Neural cell (in vitro differentiated cells): Measurements from ENCODE around the gene TMEM244. TPM values are rescaled to one million over a fixed set of nuclear protein-coding genes. Genes with fewer than 3 reads are reported as not detected.

Source experiments
- H2AFZ ChIP-seq: fragments of 200-600, 300-800 bp; sonication (generic), shearing (Covaris generic); 2 replicates; pipeline ENCODE4 v1.6.0; 2014; ENCODE audit warnings: low read depth, mild to moderate bottlenecking, antibody characterized with exemption, low read length, moderate library complexity
- H3F3A ChIP-seq: fragments of 200-600 bp; shearing (Covaris generic); 2 replicates; pipeline ENCODE4 v1.6.1; 2016; ENCODE audit warnings: mild to moderate bottlenecking, moderate library complexity, mixed read lengths, antibody characterized with exemption, low read length; ENCODE audit not compliant: insufficient read depth, poor library complexity, severe bottlenecking
- H3K27ac ChIP-seq: fragments of 200-600, 300-800 bp; sonication (generic), shearing (Covaris generic); 2 replicates; pipeline ENCODE4 v1.5.1; 2014; ENCODE audit warnings: mild to moderate bottlenecking, low read length, moderate library complexity
- H3K27me3 ChIP-seq: fragments of 300-800, 200-600 bp; sonication (generic), shearing (Covaris generic); 2 replicates; pipeline ENCODE4 v1.6.0; 2014; ENCODE audit warnings: mild to moderate bottlenecking, low read depth, low read length, moderate library complexity; ENCODE audit not compliant: insufficient read depth
- H3K36me3 ChIP-seq: fragments of 300-800, 200-600 bp; sonication (generic), shearing (Covaris generic); 2 replicates; pipeline ENCODE4 v1.5.1; 2014; ENCODE audit warnings: mild to moderate bottlenecking, antibody characterized with exemption, low read length, moderate library complexity; ENCODE audit not compliant: insufficient read depth
- H3K4me2 ChIP-seq: fragments of 300-800, 200-600 bp; sonication (generic), shearing (Covaris generic); 2 replicates; pipeline ENCODE4 v1.6.0; 2014; ENCODE audit warnings: mild to moderate bottlenecking, low read length
- H3K4me3 ChIP-seq: fragments of 300-800, 200-600 bp; sonication (generic), shearing (Covaris generic); 2 replicates; pipeline ENCODE4 v1.5.1; 2014; ENCODE audit warnings: mild to moderate bottlenecking, low read length, moderate library complexity
- H3K79me2 ChIP-seq: fragments of 200-600 bp; shearing (Covaris generic); replicated peaks from 2 replicates; pipeline ENCODE4 v1.6.0; 2014; ENCODE audit warnings: mild to moderate bottlenecking, low read length, moderate library complexity; ENCODE audit not compliant: insufficient read depth
- H3K9ac ChIP-seq: fragments of 300-800, 200-600 bp; sonication (generic), shearing (Covaris generic); 2 replicates; pipeline ENCODE4 v1.6.1; 2016; ENCODE audit warnings: mild to moderate bottlenecking, low read length, mixed read lengths
- H3K9me2 ChIP-seq: fragments of 200-600 bp; shearing (Covaris generic); 2 replicates; pipeline ENCODE4 v1.6.1; 2016; ENCODE audit warnings: mild to moderate bottlenecking, low read length, mixed read lengths; ENCODE audit not compliant: insufficient read depth
- H3K9me3 ChIP-seq: fragments of 200-600, 300-800 bp; sonication (generic), shearing (Covaris generic); 2 replicates; pipeline ENCODE4 v1.6.1; 2016; ENCODE audit warnings: mild to moderate bottlenecking, mixed run types, low read length, moderate library complexity, mixed read lengths
- H4K20me1 ChIP-seq: fragments of 200-600 bp; shearing (Covaris generic); 2 replicates; pipeline ENCODE4 v1.6.1; 2016; ENCODE audit warnings: mild to moderate bottlenecking, mixed run types; ENCODE audit not compliant: insufficient read depth
- EP300 ChIP-seq: fragments of 450-650 bp; conservative IDR thresholded peaks from 2 replicates; pipeline ENCODE4 v1.6.1; 2014; ENCODE audit warnings: antibody characterized with exemption, mild to moderate bottlenecking, moderate library complexity; ENCODE audit not compliant: poor library complexity, severe bottlenecking
- EZH2 ChIP-seq: fragments of 200-600, 300-800 bp; shearing (Covaris generic), sonication (generic); IDR thresholded peaks from 2 replicates; pipeline ENCODE4 v1.6.1; 2014; ENCODE audit warnings: antibody characterized with exemption, low read length, borderline replicate concordance, mild to moderate bottlenecking; ENCODE audit not compliant: insufficient read depth, poor library complexity, severe bottlenecking
- MXI1 ChIP-seq: fragments of 450-650 bp; conservative IDR thresholded peaks from 2 replicates; pipeline ENCODE4 v1.6.1; 2014; ENCODE audit warnings: antibody characterized with exemption, mild to moderate bottlenecking; ENCODE audit not compliant: poor library complexity, severe bottlenecking
- POLR2AphosphoS5 ChIP-seq: IDR thresholded peaks from 2 replicates; pipeline ENCODE4 v1.6.1; 2012
- RAD21 ChIP-seq: fragments of 450-650 bp; conservative IDR thresholded peaks from 2 replicates; pipeline ENCODE4 v1.6.1; 2014; ENCODE audit warnings: antibody characterized with exemption, mild to moderate bottlenecking, moderate library complexity
- SMC3 ChIP-seq: fragments of 450-650 bp; conservative IDR thresholded peaks from 2 replicates; pipeline ENCODE4 v1.6.1; 2014; ENCODE audit warnings: antibody characterized with exemption, mild to moderate bottlenecking, moderate library complexity; ENCODE audit not compliant: poor library complexity
- TAF1 ChIP-seq: IDR thresholded peaks from 2 replicates; pipeline ENCODE4 v1.6.1; 2012; ENCODE audit warnings: low read depth
- polyA plus RNA-seq: library from polyadenylated mRNA; depleted of rRNA; stranded (reverse); fragments of >200 nt; gene quantifications from 2 replicates; pipeline ENCODE4 v1.2.3, GENCODE V29; 2014
- TF ChIP-seq, protein P1 (sequence below): IDR thresholded peaks from 2 replicates; pipeline ENCODE4 v1.6.1; 2012; ENCODE audit warnings: borderline replicate concordance
- TF ChIP-seq, protein P2 (sequence below): fragments of 450-650 bp; IDR thresholded peaks from 2 replicates; pipeline ENCODE4 v1.5.1; 2014; ENCODE audit warnings: antibody characterized with exemption, mild to moderate bottlenecking, moderate library complexity; ENCODE audit not compliant: poor library complexity, severe bottlenecking

The TMEM244 gene
- polyA plus RNA-seq, 1 donor from 2014 or later: not detected

DNA sequence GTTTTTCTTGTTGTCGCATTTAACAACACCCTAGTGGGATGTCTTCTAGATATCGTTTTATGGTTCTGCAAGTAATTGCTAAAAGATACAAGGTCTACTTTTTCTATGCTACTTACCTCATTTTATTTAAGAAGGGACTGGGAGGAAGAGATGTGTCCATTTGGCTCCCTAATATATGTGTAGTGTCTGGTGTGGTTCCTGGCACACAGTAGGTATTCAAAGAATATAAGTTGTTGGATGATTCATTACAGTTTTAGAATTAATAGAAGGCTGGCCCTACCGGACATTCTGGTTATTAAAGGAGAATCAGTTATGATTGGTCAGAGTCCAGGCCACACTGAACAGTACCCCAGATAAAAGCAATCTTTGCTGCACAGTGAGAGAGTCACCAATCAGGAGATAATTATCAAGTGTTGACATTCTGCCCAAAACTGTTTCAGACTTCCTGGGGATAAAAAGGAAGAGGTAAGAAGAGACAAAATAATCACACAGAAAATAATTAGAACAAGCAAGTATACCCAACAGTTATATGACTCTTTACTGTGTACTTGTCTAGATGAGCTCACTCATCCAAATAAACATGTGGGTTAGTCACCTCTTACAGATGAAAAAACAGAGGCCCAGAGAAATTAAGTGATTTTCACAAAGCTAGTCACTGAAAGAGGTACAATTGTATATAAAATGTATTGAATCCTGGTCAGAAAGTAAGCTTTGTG, 7.0 kb downstream of the TMEM244 start:
- H3K9me2 ChIP-seq: no peaks in the 10 kb centered on the region
- H3K4me3 ChIP-seq: no peak overlapping the region
- H3K9me3 ChIP-seq: no peaks in the 10 kb centered on the region
- H3K27ac ChIP-seq: no peak overlapping the region
- no peak overlapping the region for H3K9ac ChIP-seq
- TF ChIP-seq POLR2AphosphoS5: no peak
- TF ChIP-seq, protein P1, sequence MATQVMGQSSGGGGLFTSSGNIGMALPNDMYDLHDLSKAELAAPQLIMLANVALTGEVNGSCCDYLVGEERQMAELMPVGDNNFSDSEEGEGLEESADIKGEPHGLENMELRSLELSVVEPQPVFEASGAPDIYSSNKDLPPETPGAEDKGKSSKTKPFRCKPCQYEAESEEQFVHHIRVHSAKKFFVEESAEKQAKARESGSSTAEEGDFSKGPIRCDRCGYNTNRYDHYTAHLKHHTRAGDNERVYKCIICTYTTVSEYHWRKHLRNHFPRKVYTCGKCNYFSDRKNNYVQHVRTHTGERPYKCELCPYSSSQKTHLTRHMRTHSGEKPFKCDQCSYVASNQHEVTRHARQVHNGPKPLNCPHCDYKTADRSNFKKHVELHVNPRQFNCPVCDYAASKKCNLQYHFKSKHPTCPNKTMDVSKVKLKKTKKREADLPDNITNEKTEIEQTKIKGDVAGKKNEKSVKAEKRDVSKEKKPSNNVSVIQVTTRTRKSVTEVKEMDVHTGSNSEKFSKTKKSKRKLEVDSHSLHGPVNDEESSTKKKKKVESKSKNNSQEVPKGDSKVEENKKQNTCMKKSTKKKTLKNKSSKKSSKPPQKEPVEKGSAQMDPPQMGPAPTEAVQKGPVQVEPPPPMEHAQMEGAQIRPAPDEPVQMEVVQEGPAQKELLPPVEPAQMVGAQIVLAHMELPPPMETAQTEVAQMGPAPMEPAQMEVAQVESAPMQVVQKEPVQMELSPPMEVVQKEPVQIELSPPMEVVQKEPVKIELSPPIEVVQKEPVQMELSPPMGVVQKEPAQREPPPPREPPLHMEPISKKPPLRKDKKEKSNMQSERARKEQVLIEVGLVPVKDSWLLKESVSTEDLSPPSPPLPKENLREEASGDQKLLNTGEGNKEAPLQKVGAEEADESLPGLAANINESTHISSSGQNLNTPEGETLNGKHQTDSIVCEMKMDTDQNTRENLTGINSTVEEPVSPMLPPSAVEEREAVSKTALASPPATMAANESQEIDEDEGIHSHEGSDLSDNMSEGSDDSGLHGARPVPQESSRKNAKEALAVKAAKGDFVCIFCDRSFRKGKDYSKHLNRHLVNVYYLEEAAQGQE: no peak
- TF ChIP-seq TAF1: no peak
- TF ChIP-seq EZH2: no peak
- TF ChIP-seq, protein P2, sequence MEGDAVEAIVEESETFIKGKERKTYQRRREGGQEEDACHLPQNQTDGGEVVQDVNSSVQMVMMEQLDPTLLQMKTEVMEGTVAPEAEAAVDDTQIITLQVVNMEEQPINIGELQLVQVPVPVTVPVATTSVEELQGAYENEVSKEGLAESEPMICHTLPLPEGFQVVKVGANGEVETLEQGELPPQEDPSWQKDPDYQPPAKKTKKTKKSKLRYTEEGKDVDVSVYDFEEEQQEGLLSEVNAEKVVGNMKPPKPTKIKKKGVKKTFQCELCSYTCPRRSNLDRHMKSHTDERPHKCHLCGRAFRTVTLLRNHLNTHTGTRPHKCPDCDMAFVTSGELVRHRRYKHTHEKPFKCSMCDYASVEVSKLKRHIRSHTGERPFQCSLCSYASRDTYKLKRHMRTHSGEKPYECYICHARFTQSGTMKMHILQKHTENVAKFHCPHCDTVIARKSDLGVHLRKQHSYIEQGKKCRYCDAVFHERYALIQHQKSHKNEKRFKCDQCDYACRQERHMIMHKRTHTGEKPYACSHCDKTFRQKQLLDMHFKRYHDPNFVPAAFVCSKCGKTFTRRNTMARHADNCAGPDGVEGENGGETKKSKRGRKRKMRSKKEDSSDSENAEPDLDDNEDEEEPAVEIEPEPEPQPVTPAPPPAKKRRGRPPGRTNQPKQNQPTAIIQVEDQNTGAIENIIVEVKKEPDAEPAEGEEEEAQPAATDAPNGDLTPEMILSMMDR: no peak
- no peak for TF ChIP-seq MXI1
- no peak for TF ChIP-seq EP300
- TF ChIP-seq RAD21: no peak
- TF ChIP-seq SMC3: no peak
- no peaks in the 10 kb centered on the region for H3K36me3 ChIP-seq
- no peak overlapping the region for H2AFZ ChIP-seq
- no peaks in the 10 kb centered on the region for H3K79me2 ChIP-seq
- no peaks in the 10 kb centered on the region for H3F3A ChIP-seq
- no peaks in the 10 kb centered on the region for H3K27me3 ChIP-seq
- no peak overlapping the region for H3K4me2 ChIP-seq
- no peaks in the 10 kb centered on the region for H4K20me1 ChIP-seq

DNA sequence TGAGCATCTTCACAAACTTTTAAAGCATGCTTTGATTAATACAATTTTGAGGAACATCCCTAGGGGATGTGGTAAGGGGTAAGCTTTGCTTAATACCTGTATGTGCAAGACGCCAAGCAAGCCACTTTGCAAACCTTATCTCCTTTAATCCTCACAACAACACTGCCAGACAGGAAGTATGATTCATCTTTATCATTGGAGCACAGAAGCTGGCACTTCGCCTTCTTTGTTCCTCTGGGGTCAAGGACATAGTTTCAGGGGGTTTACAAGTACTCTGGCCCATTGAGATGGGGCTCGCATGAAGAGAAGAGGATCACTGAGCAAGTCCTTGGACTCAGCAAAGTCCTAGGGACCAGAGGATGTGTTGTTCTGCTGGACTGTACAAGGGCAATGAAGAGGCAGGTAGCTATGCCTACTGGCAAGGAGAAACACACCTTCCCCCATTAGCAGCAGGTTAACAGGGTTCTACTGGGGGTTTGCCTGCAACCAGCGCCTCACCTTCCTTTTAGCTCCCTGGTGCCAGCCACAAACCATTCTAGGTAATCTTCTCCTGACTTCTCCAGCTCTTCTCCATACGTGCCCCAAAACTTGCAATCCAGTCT, 8.8 kb downstream of the TMEM244 start:
- Histone ChIP-seq H4K20me1 (no peaks in the 10 kb centered on the region), H2AFZ (no peak overlapping the region), H3K9me3 (no peaks in the 10 kb centered on the region), H3K27me3 (no peaks in the 10 kb centered on the region), H3K79me2 (no peaks in the 10 kb centered on the region), H3K36me3 (no peaks in the 10 kb centered on the region), H3K27ac (no peak overlapping the region), H3K9ac (no peak overlapping the region), H3F3A (no peaks in the 10 kb centered on the region), H3K4me2 (no peak overlapping the region), H3K4me3 (no peak overlapping the region), H3K9me2 (no peaks in the 10 kb centered on the region)
- TF ChIP-seq, protein P1: no peak
- TF ChIP-seq, protein P2: no peak
- TF ChIP-seq EZH2: no peak
- TF ChIP-seq POLR2AphosphoS5: no peak
- no peak for TF ChIP-seq MXI1
- TF ChIP-seq EP300: no peak
- no peak for TF ChIP-seq RAD21
- TF ChIP-seq SMC3: no peak
- TF ChIP-seq TAF1: no peak
